Neural cell (in vitro differentiated cells): ENCODE data around the gene RIC8B.

Experiments used
- CTCF ChIP-seq: fragments of 450-650 bp; IDR thresholded peaks from 2 replicates; pipeline ENCODE4 v1.5.1; 2014; ENCODE audit warnings: antibody characterized with exemption, mild to moderate bottlenecking, moderate library complexity; ENCODE audit not compliant: poor library complexity, severe bottlenecking
- EZH2 ChIP-seq: fragments of 200-600, 300-800 bp; shearing (Covaris generic), sonication (generic); IDR thresholded peaks from 2 replicates; pipeline ENCODE4 v1.6.1; 2014; ENCODE audit warnings: antibody characterized with exemption, low read length, borderline replicate concordance, mild to moderate bottlenecking; ENCODE audit not compliant: insufficient read depth, poor library complexity, severe bottlenecking
- MXI1 ChIP-seq: fragments of 450-650 bp; conservative IDR thresholded peaks from 2 replicates; pipeline ENCODE4 v1.6.1; 2014; ENCODE audit warnings: antibody characterized with exemption, mild to moderate bottlenecking; ENCODE audit not compliant: poor library complexity, severe bottlenecking
- POLR2AphosphoS5 ChIP-seq: IDR thresholded peaks from 2 replicates; pipeline ENCODE4 v1.6.1; 2012
- RAD21 ChIP-seq: fragments of 450-650 bp; conservative IDR thresholded peaks from 2 replicates; pipeline ENCODE4 v1.6.1; 2014; ENCODE audit warnings: antibody characterized with exemption, mild to moderate bottlenecking, moderate library complexity
- REST ChIP-seq: IDR thresholded peaks from 2 replicates; pipeline ENCODE4 v1.6.1; 2012; ENCODE audit warnings: borderline replicate concordance
- SMC3 ChIP-seq: fragments of 450-650 bp; conservative IDR thresholded peaks from 2 replicates; pipeline ENCODE4 v1.6.1; 2014; ENCODE audit warnings: antibody characterized with exemption, mild to moderate bottlenecking, moderate library complexity; ENCODE audit not compliant: poor library complexity
- TAF1 ChIP-seq: IDR thresholded peaks from 2 replicates; pipeline ENCODE4 v1.6.1; 2012; ENCODE audit warnings: low read depth

GRCh38 chr12:106894774-106895173 is 120.3 kb downstream of the RIC8B start:
- TF ChIP-seq CTCF (no peak), REST (no peak), EZH2 (no peak), RAD21 (no peak), TAF1 (no peak), MXI1 (no peak), POLR2AphosphoS5 (no peak), SMC3 (no peak)
